GM18870 (cell line): Measurements from ENCODE around the gene DNAH6.
"Not testable (repeated sequence)": the region's sequence is repeated elsewhere in the genome, so short reads cannot be mapped to it uniquely, and the experiment has no call there.

Source experiments
- ATAC-seq: cut with Tn5 transposase; IDR thresholded peaks from one replicate; pipeline ENCODE4 v1.9.1; 2021; ENCODE audit warnings: moderate library complexity; ENCODE audit not compliant: unreplicated experiment

Gene DNAH6

DNA sequence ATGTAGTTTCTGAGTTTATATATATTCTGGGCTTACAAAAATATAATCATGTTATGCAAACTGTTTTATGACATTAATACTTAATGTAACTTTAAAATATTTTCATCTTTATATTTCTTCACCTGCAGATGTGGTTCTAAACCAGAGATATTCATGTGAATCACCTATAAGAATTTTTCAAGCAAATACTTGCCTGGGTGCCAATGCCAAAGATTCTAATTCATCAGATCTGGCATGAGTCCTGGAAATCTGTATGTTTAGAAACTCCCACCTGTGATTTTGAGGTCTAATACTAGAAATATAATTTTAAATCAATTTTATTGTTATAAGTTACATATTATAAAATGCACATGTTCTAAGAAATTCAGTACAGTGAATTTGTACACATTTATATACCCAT lies 19.9 kb upstream of the DNAH6 start:
- no peak for ATAC-seq

DNA sequence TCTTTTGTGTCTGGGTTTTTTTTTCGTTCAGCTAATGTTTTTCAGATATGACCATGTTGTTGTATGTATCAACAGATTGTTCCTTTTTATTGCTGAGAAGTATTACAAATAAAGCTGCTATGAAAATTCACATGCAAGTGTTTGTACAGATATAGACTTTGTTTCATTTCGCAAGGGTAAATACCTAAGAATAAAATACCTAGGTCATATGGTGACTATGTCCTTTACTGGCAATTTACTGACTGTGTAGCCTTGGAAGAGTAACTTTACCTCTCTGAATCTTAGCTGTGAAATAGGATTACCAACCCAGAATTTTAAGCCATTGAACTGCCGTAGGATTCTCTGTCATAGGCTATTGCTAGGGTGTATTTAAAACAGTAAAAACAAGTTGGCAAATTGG lies 19.0 kb upstream of the DNAH6 start:
- ATAC-seq, result no peak

DNA sequence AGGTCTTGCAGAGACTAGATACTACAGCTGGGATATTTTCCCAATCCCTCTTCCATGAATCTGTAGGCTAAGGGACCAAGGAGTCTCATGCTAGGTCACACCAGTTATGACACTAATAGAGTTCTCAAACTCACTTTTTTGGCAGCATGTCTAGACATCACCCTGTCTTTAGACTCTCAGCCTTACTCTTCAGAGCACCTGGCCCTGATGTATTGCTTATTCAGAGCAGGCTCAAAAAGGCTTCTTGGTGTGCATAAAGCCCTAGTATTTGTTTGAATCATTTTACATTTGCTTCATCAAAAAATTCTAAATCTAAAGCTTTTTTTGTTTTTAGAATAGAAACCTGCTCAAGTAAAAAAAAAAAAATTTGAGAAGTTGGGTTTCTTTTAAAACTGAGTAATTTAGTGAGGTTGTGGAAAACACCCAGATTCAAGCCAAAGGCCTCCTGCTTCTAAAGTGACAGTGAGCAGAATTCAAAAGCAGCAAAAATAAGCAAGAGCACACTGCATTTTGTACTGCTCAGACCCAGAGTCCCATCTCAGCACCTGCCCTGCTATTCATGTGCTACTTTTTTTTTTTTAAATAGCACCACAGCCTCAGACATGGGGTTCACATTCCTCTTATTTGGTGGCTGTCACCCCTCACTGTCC lies 18.0 kb upstream of the DNAH6 start:
- ATAC-seq, result no peak

DNA sequence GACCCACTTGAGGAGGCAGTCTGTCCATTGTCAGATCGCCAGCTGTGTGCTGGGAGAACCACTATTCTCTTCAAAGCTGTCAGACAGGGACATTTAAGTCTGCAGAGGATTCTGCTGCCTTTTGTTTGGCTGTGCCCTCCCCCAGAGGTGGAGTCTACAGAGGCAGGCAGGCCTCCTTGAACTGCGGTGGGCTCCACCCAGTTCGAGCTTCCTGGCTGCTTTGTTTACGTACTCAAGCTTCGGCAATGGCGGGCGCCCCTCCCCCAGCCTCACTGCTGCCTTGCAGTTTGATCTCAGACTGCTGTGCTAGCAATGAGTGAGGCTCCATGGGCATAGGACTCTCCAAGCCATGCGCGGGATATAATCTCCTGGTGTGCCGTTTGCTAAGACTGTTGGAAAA lies 5.3 kb upstream of the DNAH6 start:
- not testable (repeated sequence) for ATAC-seq

DNA sequence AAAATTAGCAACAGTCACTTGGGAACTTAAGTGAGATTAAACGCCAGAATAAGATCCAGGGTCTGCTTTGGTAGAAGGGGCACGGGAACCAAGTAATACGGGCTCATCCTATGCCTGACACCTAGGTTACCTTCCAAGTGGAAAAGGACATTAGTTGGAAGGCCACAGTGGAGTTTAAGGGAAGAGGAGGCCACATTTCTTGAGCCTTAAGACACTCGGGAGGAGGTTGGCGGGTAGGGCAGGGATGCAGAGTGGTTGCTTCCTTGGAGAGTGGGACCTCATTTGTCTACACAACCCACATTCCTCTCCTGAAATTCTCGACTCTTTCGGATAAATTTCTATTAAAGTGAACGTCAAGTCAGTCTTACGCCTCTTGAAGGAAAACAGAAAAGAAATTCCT lies 510 bp upstream of the DNAH6 start:
- ATAC-seq, result no peak

DNA sequence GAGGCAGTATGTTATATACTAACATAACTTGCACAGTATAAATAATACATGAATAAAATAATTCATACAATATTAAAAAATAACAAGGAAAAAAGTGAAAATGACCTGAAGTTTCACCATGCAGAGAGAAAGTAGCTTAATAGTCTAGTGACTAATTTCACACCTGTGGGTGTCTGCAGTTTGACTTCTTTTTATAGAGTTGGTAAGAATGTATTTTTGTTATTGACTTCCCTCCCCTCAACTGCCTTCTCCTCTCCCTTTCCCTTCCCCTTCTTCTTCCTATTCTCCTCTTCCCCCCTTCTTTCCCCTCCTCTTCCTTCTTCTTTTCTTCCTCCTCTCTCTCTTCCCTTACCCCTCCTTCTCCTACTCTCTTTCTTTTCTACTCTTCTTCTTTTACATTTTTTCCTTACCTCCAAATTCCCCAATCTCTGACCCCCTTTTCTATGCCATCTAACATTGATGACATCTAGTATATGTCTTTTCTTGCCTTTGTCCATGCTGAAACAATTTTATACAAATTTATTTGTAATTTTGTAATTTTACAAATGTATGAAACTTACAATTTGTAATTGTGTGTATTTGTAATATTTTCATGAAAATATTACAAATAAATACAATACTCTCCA lies 3.1 kb downstream of the DNAH6 start:
- no peak for ATAC-seq

DNA sequence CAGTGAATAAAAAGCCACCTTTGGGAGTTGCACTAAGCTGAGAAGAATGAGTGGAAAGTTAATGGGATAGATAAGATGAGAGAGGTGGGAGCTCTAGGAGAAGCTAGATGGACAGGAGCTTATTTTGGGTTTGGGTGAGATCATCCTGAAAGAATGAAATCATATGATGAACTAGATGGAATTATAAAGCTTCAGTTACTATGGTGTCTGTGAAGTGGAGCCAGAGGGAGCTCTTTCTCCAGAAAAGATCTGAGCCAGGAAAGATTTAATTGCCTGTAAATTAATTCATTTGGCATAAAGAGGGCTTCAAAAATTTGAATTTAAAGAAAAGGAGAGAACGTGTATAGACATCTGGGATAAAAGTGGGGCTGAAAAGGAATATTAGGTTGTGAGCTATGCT lies 10.3 kb downstream of the DNAH6 start:
- no peak for ATAC-seq

DNA sequence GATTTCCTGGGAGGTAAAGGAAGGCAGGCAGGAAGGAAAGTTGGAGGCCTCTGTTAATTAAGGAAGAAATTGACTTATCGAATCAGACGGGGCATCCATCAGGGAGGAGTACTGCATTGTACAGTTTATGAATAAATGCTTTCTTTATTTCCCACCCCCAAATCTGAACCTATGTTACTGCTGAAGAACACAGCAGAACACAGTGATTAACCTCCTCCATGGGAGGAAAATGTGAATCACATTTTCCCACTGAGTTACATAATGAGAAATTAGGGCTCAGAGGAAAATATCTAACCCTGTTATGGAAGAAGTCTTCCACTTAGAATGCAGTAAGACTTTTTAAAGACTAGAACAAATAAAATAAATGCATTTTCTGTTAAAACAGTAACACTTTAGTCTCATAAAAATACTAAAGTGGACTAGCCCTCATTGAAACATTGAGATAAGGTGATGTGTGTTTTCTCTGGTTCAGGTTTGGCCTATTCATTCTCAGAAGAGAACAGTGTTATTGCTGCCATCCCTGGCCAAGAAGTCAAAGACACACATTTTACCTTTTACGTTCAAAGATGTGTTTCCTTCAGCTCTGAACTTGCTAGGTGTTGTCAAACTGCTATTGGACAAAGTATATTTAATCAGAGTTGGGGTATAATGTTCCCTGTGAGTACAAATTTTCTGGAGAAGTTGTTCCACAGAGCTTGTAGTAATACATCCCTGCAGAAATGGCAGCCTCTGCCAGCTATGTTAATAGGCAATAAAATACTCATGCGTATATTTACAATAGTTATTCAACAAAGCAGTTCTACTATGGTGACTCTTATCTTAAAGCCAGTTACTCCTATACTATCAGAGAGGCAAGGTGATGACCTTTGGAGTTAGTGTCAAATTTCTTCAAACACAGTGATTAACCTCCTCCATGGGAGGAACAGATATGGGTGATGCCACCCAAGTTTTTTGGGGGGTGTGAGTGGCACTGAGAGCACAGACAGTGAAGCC lies 11.1 kb downstream of the DNAH6 start:
- ATAC-seq, result no peak

DNA sequence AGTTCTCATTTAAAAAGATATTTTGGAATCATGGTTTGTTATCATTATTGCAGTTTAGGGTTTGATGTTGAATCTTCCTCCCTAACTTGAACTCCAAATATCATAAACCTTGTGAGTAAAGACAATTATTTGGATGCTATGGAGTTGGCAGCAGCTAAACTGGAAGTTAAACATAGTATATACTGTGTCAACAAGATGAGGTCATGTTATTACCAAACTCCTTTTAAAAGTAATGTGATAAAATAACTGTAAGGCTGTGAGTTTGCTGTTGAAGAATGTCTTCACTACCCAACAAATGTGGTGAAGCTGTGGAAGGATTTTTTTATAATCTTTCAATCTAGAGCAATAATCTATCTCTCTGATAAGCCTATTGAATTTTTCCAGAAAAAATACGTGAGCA lies 16.0 kb downstream of the DNAH6 start:
- ATAC-seq, result no peak

DNA sequence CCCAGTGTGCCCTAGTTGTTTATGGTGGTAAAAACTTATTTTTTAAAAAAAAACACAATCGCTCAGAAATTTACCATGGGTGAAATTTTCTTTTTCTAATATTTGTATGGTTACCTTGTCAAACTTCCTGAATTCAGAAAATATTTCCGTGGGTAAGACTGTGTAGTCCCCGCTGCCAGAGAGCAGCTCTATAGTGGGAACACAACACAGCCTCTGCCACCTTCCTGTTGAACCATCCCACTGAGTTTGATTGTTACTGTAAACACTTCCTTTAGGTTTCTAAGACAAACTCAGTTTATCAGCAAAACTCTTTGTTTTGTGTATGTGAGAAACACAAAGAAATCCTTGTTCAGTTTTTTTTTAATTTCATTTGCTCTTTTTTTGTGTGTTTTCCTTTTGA lies 17.9 kb downstream of the DNAH6 start:
- no peak for ATAC-seq

DNA sequence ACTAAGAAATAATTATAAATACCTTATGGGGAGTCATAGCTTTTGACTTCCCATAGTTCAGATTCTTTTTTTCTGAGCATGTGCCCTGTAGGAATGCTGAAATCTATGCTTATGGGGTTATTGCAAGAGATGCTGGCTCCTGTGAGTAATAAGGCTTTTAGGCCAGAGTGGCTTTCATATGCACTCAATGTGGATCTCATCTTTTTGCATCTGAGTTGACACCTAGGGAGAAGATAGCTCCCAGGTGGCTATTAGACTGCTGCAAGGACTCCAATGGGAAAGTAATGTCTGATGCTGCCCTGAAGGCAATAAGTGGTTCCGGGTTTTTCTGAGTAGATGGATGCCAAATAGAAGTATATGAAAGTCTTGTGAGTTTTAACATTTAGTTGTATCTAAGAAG lies 21.0 kb downstream of the DNAH6 start:
- ATAC-seq, result no peak

DNA sequence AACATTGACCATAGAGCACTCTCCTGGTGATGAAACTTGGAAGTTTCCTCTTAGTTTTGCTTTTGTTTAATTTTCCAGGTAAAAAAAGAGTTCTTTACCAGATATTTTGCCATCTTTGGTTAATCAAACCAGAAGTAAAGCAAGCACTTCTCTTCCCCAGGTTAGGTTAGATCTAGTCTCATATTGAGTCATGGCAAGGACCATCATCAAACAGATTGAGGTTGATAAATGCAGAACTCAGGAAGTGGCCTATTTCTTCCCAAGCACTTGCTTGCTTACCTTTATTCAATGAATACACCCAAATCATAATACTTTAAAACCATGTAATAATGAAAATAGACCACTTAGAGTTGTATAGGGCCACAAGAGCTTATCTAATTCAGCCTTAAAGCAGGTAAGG lies 23.4 kb downstream of the DNAH6 start:
- ATAC-seq, result no peak

DNA sequence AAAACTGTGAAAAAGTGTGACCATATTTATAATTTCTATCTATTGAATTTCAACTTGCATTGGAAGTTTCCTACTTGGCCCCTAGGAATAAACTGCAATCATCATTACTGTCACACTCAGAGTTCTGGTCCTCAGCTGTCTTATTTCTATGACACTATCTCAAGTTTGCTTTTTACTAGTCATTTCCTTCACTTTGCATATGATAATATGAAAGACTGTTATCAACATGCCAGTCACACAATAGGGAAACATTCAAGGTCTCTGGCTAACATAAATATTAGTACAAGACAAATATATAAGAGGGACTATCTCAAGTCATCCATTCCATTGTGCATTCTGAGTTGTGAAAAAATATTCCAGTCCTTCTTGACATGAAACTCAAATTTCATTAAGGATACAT lies 28.7 kb downstream of the DNAH6 start:
- no peak for ATAC-seq

DNA sequence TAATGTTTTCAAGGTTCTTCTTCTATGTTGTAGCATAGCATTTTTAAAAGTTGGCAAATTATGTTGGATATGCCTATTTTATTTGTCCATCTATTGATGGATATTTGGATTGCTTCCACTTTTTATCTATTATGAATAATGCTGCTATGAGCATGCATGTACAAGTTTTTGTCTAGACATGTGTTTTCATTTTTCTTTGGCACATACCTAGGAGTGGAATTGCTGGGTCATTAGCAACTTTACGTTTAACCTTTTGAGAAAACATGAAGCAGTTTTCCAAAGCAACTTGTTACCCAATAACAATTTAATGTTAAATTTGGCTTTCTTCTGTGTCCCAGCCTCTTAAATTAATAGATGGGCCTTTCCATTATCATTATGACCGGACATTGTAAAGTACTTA lies 30.3 kb downstream of the DNAH6 start:
- no peak for ATAC-seq

DNA sequence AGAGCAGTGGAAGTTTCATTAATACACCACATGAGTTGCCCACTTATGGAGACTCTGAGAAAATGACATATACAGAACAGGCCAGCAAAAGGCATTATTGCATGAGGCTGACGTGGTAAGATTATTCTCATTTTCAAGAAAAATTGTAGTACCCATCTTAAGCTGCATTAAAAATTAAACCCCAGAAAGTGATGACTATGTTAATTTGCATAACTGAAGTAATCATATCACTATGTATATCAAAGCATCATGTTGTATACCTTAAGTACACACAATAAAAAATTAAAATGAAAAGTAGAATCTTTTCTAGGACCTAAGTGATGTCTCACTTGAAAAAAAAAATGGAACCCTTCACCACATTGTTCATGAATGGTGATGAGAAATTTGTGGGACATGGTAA lies 32.0 kb downstream of the DNAH6 start:
- no peak for ATAC-seq

DNA sequence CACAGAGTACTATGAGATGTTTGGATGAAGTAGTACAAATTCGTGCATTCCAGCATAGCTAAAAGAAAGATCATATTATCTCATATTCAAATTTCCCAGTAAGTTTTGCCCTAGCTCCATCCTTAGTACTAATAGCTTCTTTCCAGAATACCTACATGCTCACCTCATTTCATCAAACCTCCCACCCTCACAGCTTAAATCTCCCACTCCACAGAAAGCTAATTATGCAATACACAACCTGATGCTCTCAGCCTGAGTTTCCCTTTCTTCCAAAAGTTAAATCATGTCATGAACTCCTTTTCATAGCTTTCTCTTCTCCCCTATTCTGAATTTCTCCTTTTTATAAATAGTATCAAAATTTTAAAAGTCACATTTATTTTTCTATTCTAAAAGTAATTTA lies 34.6 kb downstream of the DNAH6 start:
- no peak for ATAC-seq

DNA sequence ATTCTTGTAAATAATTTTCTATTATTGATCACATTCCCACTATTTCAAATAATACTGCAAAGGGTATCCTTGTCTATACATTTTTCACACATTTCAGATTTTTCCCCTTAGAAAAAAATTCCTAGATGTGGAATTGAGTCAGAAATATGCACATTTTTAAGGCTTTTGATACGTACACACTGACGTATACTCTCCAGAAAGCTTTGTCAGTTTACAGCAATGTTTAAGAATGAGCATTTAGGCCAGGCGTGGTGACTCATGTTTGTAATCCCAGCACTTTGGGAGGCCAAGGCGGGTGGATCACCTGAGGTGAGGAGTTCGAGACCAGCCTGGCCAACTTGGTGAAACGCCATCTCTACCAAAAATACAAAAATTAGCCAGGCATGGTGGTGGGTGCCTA lies 35.2 kb downstream of the DNAH6 start:
- not testable (repeated sequence) for ATAC-seq

DNA sequence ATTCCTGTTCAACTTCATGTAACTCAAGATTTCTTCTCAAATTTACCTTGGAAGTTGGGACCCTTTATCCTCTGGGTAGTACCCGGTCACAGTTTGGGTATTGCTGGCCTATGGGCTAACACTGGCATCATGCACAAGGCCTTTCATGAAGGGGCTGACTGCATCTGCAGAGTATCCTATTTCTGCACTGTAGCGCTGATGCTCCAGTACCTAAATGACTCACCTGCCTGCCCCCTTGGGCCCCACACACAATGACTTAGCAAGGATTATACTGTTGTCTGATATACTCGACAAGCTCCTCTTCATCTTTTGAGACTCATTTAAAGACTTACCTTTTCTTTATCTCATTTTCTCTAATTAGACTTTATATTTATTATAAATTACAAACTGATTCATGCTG lies 39.9 kb downstream of the DNAH6 start:
- ATAC-seq, result peak; percentile 79

DNA sequence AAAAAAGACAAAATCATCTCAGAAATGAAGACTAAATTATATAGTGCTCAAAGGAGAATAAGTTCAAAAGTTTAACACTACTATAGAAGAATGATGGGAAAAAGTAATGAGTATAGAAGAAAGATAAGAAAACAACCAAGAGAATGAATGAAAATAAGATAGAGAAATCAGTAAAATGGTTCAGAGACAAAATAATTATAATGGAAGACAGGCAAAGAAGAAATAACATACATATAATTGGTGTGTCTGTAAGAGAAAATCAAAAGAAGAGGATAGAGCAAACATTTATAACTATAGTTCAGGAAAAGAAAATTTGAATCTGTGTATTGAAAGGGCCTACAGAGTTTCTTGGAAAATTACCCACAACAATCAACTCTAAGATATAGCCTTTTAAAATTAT lies 43.5 kb downstream of the DNAH6 start:
- no peak for ATAC-seq

DNA sequence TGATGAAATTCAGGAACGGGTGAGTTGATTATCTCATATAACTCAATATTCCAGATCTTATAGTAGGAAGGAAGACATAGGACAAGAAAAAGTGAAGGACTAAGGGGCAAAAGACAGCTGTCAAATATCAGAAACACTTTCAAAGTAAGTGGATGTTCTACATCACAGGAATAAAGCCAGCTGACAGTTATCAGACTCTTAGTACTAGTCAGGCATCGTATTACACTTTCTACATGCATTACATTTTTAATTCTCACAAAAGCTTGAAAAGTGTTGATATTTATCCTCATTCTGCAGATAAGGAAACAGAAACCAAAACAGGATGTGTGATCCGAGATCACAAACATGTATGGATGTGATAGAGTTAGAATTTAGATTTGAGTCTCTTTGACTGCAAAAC lies 63.4 kb downstream of the DNAH6 start:
- ATAC-seq, result no peak

DNA sequence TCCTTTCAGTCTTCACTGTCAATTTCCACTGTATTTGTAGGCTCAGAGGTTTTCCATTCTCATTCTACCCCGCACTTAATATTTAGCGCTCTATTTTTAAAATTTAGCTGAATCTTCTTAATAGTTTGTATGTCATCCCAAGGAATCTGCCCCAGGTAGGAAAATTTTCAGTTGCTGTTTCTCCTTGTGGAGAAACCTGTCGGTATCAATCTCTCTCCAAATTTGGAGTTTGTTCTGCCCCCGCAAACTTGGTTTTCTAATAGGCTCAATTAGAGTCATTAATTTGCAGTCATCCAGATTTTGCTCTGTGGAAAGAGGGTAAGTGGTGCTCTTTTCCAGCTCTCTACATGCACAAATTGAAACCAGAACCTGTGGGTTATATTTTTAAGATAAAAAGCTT lies 87.6 kb downstream of the DNAH6 start:
- no peak for ATAC-seq

DNA sequence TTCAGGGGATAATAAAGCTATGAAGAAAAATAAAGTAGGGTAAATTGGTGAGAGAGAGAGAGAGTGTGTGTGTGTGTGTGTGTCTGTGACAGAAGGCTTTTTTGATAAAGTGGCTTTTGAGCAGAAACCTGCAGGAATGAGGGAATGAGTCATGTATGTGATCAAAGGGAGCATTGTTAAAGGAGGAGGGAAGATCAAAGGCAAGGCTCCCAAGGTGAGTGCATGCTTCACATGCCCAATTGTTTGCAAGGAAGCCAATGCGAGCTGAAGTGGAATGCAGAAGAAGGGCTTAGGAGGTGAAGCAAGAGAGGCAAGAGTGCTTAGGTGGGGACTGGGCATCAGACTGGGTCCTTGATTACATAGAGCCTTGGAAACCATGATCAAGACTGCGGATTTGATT lies 96.8 kb downstream of the DNAH6 start:
- ATAC-seq, result no peak
